Measurements from ENCODE around the gene NFIA.

NFIA gene

DNA sequence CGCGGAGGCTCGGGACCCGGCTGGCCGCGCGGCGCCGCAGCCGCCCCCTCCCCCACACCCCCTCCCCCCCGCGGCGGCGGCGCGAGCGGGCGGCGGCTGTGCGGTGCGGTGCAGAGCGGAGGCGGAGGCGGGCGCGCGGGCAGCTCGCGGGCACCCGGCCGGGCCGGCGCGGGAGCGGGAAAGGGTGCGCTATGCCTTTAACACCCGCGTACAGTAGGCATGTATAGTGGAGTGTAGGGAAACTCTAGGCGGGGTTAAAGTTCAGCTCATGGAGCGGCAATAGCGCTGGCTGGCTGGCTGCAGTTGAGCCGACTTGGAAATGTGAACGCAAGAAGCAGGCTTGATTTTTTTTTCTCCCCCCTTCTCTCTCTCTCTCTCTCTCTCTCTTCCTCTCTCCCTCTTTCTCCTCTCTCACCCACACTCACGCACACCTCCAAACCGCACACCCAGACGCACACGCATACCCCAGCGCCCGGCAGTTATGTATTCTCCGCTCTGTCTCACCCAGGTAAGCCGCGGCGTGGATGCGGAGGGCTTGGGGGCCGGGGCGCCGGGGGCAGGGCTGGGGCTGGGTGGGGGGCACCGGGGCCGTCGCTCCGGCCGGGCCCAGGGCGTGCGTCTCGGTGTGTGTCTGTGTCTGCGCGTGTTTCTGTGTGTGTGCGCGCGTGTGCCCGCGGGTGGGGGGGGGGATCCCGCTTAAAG lies at the start of gene NFIA:
TSS of gene NFIA (plus strand) at position 251 of the 702 bp plus-strand sequence.
- DNase-seq: peak; percentile 34

DNA sequence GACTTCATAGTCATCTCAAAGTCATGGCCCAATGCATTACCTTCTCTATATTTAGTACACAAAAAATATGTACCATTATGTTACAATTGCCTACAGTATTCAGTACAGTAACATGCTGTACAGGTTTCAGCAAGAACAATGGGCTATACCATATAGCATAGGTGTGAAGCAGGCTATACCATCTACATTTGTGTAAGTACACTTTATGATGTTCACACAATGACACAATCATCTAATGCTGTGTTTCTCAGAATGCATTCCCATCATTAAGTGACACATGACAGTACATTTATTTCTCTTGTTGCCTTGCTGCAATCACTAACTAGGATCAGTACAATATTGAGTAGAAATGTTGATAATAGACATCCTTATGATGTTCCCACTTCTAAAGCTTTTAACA lies 46.5 kb upstream of the NFIA start:
- DNase-seq: no peak

DNA sequence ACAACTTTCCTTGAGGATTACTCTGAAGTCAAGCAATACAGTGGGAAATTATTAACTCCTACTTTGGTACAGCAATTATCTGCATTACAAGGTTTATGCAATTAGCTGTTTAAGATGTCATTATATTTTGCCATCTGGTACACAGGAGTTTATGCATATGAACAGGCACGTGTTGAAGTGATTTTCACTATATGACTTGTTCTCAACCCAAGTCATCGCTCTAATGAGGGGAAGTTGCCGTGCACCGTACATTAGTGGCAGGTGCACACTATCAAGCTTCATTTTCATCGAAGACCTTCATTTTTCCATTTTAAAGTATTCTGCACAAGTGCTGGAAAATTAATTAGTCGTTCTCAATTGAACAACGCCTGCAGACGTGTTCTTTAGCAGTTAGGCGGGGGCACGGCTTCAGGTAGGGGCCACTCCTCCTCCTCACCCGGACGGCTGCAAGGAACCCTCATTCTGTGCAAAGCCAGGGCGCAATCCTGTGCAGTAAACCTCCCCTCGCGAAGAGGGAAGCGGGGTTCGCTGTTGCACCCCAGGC lies 39.8 kb upstream of the NFIA start:
- DNase-seq: no peak

DNA sequence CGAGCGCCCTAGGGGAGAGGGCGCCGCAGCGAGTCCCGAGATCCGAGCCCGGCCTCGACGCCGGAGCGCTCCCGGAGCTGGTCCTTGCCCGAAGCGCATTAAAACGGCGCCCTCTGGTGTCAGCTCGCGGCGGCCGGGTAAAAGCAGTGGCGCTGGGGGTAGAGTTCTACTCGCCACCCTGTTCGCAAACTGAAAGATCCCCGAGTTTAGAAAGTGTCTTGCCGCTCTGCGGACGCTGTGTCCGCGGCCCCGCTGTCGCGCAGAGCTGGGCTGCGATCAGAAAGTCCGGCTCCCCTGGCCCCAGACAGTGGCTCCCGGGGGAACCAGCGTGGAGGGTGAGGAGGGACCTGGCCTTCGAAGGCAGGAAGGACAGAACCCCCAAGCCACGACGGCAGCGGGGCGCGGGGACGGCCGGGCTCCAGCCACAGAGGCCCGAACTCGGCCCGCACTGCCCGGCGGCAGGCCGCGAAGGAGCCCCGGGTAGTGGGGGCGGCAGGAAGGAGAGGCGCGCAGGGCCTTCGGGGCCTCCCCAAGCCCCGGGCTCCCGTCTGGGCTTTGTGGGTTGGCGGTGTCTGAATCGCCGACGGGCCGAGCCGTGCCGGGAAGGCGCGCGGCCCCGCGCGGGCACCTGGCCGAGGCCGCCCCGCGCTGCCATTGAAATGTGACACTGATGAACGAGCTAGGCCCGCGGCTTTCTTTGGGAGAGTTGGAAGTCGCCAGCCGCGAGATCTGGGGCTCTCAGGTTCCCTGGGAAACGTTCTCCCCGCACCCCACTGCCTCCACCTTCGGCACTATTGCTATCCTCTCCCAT lies 39.1 kb upstream of the NFIA start:
- DNase-seq: peak; percentile 85

DNA sequence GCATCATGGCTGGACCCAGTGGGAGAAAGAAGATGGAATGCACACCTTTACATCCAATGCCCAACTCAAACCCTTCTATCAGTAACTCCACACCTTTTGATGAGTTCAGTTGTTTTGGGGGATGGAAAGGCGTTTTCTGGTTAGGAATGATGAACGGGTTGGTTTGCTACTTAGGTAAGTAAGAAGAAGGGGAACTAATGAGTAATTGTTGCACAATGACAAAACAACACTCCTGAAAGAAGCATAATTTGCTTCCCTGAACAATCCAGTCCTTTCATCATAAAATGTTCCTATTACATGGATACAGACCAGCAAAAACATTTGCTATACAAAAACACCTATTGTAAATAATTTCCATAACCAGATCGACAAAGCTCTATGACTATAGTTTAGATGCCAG lies 35.9 kb upstream of the NFIA start:
- DNase-seq: no peak

DNA sequence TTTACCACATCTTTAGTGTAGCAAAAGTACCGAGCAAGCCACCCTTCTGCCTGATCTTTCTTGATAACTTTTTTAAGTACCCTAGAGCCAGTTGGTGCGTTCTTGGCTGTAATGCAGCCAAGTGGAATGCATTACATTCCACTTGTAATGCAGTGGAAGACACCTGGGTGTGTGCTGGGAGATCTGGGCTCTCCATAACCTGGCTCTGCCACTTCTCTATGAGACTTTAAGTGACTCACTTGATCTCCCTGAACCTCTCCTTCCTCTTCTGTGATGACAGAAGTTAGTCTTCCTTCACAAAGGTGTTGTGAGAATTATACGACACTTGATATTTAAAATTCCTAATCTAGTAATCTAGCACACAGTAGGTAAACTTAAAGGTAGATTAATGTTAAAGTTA lies 35.3 kb upstream of the NFIA start:
- DNase-seq: no peak

DNA sequence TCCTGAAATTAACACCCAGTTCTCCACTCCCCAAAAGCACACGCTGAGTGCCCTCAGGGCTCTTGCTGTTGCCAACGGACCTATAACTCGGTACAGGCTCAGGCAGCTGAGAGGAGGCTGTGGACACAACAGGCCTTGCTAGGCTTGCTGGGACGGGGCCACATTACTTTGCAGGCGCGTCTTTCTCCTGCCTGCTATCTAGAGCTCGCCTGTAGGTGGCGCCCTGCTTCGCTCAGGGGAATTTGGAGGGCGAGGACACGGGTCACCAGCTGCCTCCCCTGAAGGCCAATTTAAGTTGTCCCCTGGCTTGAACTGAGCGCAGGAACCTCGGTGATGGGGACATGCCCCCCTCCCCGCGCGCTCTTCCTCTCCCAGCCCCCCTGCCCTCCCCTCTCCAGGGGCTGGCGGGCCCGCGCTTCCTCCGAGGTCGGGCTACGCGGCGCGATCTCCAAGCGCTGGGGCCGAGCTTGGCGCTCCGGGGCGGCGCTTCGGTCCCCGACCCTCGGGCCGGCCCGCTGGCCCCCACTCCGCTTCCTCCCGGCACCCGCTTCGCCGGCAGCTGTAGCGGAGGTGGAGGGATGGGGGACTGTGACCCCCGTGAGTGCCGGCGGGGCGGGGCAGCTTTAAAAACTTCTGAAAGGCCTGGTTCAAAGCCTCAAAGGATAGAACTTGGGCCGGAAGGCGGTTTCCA lies 32.4 kb upstream of the NFIA start:
- peak; percentile 88 for DNase-seq

DNA sequence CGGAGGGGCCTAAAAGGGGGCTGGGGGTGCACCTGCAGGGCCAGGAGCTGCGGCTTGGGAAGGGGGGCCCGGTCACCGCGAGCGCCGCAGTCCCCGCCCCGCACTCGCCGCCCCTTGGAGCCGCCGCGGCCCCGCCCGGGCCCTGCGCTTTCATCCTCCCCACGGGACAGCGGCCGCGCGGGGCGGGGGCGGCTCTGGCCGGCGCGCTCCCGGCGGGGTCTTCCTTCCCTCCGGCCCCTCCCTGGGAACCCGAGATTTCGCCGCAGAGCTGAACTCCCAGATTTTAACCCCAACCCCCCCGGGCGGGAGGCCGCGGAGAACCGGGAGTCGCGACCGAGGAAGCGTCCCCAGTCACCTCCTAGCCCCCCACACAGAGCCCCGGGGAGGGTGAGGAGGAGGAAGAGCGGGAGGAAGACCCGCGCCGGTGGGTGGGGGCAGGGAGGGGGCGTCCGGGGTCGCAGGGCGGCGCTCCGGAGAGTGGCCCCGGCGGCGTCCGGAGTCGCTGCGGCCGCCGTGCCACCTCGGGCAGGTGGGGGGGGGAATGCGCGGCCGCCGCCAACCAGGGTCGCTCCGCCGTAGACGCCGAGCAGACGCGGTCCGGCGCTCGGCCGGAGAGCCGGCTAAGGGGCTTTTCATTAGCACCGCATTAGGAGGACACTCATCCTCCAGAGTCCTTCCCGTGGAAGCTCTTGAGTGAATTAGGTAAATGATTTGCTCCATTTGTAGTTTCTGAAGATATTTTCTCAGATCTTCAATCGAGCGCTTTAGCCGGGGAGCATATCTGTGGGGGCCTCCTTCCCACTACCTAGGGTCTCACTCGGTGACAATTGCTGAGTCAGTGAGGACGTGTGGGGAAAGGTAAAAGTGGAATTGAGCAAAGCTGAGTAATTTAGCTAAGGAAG lies 31.6 kb upstream of the NFIA start:
- no peak for DNase-seq

DNA sequence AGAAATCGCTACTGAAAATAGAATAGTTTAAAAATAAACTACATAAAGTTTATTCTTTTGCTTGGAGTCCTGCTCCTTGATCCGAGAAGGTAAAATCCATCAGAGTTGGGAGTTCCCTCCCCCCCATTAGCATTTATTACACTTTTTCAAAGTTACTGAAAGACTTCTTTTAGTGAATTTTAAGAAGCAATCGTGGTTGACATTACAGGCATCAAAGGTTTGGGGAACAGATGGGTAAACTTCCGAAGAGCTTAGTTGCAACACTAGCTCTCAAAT lies 31.0 kb upstream of the NFIA start:
- no peak for DNase-seq

DNA sequence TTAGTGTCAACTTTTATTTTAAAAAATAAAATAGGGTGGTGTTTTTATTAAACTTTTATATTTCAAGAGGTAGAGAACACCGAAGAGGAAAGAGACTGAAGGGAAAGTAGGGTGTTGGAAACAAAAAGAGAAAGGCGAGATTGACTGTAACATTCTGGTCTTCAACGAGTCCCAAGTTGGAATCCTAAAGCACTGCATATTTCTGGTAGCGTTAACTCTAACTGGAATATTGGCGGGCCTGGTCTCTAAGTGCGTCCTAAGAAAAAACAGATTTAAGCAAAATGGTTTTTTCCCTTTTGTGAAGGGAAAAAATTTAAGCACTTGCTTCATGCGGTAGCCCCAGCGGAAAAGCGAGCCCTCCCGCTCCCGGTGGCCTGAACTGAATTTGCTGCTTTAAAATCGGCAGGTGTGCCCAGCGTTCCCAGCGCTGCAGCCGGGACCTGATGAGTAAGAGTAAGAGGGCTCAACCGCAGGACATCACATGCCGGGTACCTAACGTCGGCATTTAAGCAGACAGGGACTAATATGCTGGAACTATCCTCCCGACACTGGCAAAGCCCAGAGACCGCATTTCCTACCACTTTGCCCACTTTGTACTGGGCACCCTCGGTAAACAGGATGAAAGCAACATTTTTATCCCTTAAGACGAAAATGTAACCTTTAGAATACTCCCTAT lies 30.5 kb upstream of the NFIA start:
- no peak for DNase-seq

DNA sequence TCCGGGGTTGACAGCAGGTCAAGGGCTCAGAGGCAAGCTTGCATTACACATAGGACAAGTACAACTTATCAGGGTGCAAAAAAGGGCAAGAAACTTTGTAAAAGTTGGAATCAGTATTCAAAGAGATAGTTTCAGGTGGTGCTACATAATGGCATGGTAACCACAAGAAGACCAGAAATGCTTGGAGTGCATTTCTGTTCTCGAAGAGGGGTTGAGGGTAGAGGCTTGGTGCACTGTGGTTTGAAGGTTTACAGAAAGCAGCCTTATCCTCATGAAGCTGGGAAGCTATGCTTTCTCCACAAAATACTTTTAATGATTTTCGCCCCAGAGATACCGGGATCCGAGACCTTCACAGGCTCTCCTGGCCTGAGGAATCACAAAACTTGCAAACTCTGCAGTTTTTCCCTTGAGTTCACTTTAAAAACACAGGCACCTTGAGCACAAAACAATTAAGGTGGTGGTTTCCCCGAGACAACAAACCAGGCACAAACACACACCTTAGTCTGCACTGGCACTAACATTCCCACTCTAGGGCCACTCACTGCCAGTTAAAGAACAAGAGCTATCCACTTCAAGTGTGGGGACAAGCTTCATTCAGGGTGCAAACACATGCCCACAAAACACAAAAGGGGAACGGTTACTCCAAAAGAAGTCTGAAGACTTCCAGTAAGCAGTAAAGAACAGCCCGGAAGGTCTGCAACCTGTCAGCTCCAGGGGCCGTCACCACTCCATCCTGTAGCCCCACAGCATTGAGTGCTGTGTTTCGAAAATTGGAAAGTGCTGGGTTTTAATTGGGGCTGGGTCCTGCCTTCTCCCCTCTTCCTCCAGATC lies 29.8 kb upstream of the NFIA start:
- DNase-seq: no peak

DNA sequence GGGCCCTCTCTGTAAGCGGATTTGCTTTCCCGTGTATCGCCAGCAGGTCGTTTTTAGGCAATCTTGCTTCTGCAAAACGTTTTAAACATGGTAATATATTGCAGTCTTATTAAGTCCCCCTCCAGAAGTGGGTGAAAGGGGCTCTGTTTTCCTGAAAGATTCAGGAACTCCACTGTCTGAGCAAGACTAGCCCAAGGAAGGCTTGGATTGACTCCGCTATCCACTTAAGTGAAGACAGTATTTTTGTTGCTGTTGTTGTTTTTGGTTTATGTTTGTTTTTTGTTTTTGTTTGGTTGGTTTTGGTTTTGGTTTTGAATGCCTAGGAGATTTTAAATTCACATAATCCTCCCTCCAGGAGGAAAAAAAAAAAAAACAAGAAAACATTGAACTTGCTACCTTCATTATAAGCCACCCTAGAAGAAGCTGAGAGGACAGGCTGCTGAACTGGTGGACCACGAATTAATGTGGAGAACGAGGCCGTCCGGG lies 29.1 kb upstream of the NFIA start:
- no peak for DNase-seq

DNA sequence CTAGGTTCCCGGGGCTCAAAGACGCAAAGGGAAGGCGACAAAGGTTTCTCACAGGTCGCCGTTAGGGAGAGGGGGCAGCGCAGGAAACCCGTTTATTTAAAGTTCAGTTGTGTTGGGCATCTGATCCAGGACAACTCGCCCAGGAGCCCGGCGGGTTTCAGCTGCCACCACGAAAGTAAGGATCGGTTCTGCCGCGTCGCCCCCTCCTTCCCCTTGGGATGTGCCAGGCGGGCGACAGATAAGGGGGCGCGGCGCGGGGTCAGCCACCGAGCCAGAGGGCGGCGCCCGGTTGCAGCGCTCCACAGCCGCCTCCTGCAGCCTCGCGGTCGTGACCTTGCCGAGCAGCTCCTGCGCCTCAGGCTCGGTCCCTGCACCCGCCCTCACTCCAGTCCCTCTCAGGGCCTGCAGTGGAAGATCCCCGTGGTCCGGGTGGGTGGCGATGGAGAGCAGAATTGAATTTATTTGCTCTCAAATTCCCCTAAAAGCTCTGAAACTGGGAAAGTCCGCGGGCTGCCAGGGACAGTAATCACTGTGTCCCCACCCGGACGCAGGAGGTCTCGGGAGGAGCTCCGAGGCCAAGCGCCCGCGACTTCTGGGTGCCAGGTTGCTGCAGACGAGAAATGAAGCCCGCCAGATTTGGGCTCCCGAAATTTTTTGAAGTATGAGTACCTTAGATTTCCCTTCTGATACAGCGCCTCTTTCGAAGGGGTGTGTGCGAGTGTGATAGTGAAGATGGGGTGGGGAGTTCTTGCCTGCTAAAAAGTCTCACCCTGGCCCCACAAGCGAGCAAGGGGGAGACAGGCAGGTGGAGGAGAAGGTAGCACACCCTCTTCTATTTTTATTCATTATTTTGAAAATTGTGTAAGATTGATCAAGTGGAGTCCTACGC lies 28.4 kb upstream of the NFIA start:
- no peak for DNase-seq

DNA sequence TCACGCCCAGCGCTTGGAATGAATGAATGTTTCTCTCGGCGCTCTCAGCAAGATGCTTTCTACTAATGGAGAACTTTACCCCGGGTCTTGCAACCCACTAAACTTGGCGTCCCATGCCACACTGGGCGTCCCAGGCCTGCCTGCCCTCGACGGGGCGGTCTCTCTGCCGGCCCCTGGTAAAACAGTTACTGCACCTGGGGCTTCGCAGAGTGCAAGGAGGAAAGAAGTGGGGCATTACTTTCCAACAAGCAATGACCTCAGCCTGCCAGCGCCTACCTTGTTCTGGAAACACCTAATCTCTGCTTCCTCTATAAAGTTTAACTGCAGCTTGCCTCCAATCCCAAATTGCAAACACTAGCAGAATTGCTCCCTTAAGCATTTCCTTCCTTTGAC lies 27.8 kb upstream of the NFIA start:
- no peak for DNase-seq

DNA sequence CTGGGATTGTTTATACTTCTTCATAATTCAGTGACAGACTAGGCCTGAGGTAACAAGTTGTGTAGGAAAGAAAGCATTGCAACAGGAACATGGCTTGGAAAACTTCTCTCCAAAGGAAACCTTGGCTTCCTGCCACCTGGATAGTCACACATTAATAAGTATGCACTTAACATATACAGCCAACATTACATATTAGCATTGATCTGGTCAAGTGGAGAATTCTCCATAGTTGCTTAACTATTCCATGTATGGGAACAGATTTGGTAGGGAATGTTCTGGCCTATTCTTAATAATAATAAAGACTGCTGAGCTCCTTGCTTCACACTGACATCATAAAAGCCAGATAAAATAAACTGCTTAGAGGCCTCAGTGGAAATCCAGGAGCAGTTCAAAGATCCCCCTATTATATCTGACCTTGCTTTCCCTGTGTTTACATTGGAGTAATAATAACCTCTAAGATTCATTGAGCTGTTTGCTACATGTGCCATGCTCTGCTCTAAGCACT lies 27.2 kb upstream of the NFIA start:
- DNase-seq: no peak

DNA sequence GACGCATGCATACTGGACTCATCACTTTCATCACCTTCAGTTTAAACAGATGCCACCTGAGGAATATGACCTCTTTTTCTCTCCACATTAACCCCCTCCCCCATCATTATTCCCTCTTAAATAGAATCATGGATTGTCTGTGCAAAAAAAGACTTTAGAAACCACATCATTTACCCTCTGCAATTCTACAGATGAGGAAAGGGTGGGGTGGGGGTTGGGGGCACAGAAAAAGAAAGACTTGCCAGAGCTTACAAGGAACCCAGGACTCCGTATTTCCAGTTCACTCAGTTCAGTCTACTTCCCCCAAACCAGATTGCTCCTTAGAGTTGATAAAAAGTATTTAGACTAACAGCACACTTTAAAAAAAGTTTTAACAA lies 26.2 kb upstream of the NFIA start:
- no peak for DNase-seq

DNA sequence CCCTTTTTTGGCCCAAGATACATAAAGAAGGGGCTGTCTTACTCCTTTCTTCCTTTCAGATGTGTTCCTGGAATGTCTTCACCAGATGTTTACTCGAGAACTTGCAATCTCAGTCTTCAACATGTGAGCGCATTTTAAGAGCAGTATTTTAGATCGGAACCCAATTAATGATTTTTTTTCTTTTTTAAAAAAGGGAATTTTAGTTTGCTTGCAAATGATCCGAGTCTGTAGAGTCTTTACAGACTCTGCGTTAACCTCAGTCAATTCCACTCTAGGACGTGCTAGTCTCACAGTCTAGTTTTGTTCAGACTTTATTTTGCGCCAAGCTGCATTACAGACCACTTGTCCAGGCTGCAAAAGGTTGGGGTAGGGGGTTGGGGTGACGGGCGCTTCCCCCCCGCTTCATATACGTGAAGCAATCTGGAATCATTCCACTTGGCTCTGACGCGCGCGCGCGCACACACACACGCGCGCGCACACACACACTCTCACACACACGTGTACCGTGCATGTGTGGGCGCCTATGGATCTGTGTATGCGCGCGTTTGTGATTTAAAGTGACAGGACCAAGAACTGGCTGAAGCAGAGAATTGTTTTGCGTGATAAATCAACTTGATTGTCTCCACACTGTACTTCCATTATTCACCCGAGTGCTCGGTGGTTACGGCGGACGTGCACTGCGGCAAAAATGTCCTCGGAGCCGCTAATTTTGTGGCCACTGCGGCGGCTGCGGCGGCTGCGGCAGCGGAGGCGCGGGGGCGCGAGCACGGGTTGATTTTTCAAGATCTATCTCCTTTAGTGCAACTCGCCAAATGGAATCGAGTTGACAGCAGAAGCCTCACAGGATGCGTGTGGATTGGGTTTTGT lies 25.6 kb upstream of the NFIA start:
- DNase-seq: peak; percentile 44

DNA sequence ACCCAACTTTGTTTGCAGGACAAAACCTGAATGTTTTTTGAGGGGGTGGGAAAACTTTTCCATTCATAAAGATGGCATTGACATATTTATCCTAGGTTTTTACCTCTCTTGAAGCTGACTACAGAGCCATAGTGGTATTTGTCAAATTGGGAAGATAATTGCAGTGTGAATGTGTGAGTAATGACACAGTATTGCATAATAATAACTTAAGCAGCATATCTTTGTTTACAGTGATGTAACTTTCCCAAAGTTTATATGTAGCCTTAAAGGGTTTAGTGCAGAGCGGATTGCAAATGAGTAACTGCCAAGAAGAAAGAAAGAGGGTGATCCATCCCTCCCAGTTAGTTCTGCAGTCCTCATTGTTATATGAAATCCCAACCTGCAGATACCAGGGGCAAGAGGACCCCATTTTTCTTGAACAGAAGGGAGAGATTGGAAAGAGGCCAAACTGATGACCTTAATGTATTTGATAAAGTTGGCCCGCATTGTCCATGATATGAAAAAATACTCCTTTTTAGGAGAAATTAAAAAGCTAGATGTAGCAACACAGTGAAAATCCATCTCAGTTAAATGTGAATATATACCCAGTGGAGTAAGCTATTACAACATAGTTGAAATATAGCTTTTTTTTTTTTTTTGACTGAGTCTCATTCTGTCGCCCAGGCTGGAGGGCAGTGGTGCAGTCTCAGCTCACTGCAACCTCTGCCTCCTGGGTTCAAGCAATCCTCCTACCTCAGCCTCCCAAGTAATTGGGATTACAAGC lies 23.7 kb upstream of the NFIA start:
- DNase-seq: no peak

Measured in activated naive CD4-positive, alpha-beta T cell treated with anti-CD3 and anti-CD28 coated beads, Interleukin-2, amount 50 U/mL, for 16 hours (primary cell).